Measurements from ENCODE around the gene SRSF10. TPM values are rescaled to one million over a fixed set of nuclear protein-coding genes. Genes with fewer than 3 reads are reported as not detected.

The SRSF10 gene
- total RNA-seq, 1 experiment from 2014 or later: 96.2 TPM

DNA sequence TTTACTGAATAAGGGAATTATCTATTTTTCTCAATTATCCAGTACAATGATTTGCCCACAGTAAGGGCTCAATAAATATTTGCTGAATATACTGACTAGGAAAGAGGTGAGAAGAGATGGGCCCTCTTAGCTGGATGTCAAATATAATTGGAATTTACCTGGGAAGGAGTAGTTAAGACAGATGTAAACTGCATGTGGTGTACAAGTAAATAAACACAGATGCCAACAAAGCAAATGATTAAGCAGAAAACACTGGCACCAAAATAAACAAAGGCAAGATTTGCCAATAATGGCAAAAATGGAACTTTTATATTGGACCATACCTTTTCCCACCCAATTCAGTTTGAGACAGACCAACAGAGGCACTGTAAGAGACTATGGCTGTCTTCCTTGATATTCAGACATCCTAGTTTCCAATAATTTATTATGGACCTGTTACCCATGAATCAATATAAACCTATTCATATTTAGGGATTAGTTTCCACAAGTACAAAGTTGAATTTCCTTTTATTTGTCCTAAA lies 13.1 kb downstream of the SRSF10 start:
- intact Hi-C loops (cut with micrococcal nuclease; ENCODE audit: unreplicated experiment): no loop called here
- Histone ChIP-seq H2AFZ (no peak overlapping the region), H3K9me3 (ENCODE audit: insufficient read depth, low read depth) (no peaks in the 10 kb centered on the region), H4K20me1 (ENCODE audit: insufficient read depth) (no peaks in the 10 kb centered on the region), H3K27ac (no peak overlapping the region), H3K27me3 (ENCODE audit: insufficient read depth, low read depth) (no peaks in the 10 kb centered on the region), H3K36me3 (ENCODE audit: low read depth) (peaks cover 21% of the 10 kb centered on the region; the same call in 1 of the 2 replicates), H3K4me3 (no peak overlapping the region), H3K79me2 (ENCODE audit: low read depth) (0 out of 2 replicates have a peak, but pooled peaks cover under 1% of the 10 kb centered on the region), H3K9me2 (ENCODE audit: insufficient read depth) (no peaks in the 10 kb centered on the region), H3F3A (ENCODE audit: insufficient read depth, low read depth) (peaks cover 37% of the 10 kb centered on the region), H3K4me2 (no peak overlapping the region), H3K4me1 (replicated peaks; ENCODE audit: insufficient read depth) (no peaks in the 10 kb centered on the region)
- DNase-seq: no peak
- POLR2A ChIA-PET (ENCODE audit: unreplicated experiment): no interaction called here
- CTCF ChIA-PET: interaction anchor here (0.6 kb wide), 1 partner anchor 470 kb away, joined by 10 read pairs; no protein-coding TSS in a partner anchor
- no TSS peak for BruUV-seq (replicated peaks)
- TF ChIP-seq, protein P1, sequence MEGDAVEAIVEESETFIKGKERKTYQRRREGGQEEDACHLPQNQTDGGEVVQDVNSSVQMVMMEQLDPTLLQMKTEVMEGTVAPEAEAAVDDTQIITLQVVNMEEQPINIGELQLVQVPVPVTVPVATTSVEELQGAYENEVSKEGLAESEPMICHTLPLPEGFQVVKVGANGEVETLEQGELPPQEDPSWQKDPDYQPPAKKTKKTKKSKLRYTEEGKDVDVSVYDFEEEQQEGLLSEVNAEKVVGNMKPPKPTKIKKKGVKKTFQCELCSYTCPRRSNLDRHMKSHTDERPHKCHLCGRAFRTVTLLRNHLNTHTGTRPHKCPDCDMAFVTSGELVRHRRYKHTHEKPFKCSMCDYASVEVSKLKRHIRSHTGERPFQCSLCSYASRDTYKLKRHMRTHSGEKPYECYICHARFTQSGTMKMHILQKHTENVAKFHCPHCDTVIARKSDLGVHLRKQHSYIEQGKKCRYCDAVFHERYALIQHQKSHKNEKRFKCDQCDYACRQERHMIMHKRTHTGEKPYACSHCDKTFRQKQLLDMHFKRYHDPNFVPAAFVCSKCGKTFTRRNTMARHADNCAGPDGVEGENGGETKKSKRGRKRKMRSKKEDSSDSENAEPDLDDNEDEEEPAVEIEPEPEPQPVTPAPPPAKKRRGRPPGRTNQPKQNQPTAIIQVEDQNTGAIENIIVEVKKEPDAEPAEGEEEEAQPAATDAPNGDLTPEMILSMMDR (conservative IDR thresholded peaks at IDR 0.05): no peak
- TF ChIP-seq EZH2 (IDR thresholded peaks at IDR 0.05; ENCODE audit: low read depth): no peak

DNA sequence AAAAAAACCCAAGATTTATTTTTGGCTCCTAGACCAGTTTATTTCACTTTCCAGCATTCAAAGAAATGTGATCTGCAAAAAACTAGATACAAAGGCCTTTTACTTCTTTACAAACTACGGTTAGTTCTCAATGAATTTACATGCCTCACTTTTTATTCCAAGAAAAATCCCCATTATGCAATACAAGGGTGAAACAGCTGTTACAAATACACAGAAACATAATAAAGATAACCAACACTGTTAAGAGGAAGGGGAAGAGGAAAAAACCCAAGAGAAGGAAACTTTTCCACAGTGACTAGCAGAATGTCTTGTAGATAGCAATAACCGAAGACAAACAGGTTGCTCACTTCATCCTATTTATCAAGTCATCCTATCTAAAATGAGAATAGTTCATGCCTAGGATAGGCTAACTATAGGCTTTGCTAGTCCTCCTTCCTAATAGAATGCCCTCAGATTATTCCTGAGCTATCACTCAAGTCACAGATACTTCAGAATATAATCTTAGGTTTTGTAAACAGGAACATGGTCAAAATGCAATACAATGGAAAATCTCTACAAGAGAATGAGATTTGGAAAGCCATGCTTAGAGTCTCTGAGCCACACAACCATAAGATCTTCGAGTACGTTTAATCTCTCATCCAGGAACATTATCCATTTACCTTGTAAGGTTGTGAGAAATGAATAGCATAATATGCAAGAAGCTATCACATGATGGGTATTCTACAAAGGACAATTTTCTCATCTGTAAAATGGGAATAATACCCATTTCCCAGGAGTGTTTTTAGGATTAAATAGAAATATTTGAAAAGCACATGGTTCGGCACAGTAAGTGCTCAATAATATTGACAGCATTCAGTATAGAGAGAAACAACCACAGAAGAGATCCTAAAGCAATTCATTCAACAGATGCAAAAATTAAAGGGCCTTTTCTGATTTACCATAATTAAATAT lies 15.1 kb downstream of the SRSF10 start:
- BruUV-seq (replicated peaks): no TSS peak
- H3K36me3 ChIP-seq (ENCODE audit: low read depth): peaks cover 26% of the 10 kb centered on the region; the same call in 1 of the 2 replicates
- peak overlapping the region; percentile 47 for H3K27ac ChIP-seq

DNA sequence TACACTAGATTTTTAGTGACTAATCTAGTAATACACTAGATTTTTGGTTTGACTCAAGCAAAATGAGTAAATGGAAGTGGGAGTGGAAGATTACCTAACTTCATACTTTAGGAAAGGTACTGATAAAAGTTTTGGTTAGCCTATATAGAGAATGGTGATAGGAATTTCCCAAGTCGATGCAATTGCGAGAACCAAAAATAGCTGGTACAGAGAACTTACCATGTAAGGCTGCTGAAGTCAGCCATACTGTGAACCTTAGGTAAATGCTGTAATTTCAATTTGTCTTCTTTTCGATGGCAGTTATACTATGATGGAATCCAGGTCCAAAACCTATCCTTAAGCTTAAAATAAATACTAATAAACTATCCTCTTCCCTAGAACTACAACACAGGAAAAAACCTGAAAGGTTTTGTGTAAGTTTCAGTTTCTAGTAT lies 15.9 kb downstream of the SRSF10 start:
- Histone ChIP-seq H3K4me3 (no peak overlapping the region), H3K79me2 (ENCODE audit: low read depth) (peaks cover 24% of the 10 kb centered on the region), H3K4me1 (replicated peaks; ENCODE audit: insufficient read depth) (peaks cover 9% of the 10 kb centered on the region; the same call in 1 of the 2 replicates), H3K27ac (peak overlapping the region; percentile 47), H2AFZ (no peak overlapping the region), H3F3A (ENCODE audit: insufficient read depth, low read depth) (peaks cover 48% of the 10 kb centered on the region), H3K4me2 (no peak overlapping the region), H3K9me3 (ENCODE audit: insufficient read depth, low read depth) (no peaks in the 10 kb centered on the region), H4K20me1 (ENCODE audit: insufficient read depth) (peaks cover 7% of the 10 kb centered on the region; the same call in 1 of the 2 replicates), H3K9me2 (ENCODE audit: insufficient read depth) (no peaks in the 10 kb centered on the region), H3K27me3 (ENCODE audit: insufficient read depth, low read depth) (no peaks in the 10 kb centered on the region), H3K36me3 (ENCODE audit: low read depth) (peaks cover 26% of the 10 kb centered on the region; the same call in 1 of the 2 replicates)
- no TSS peak for BruUV-seq (replicated peaks)
- intact Hi-C loops (cut with micrococcal nuclease; ENCODE audit: unreplicated experiment): no loop called here
- DNase-seq: no peak
- ChIA-PET POLR2A (ENCODE audit: unreplicated experiment) (interaction anchor here (0.7 kb wide), 2 partner anchors 17 to 492 kb away, joined by 3 to 4 read pairs; no protein-coding TSS in a partner anchor), CTCF (no interaction called here)
- TF ChIP-seq, protein P1 (conservative IDR thresholded peaks at IDR 0.05): no peak
- TF ChIP-seq EZH2 (IDR thresholded peaks at IDR 0.05; ENCODE audit: low read depth): no peak

More for the DNA sequence above, 15.1 kb downstream of the SRSF10 start:
- Histone ChIP-seq H3K9me3 (ENCODE audit: insufficient read depth, low read depth) (no peaks in the 10 kb centered on the region), H3K27me3 (ENCODE audit: insufficient read depth, low read depth) (no peaks in the 10 kb centered on the region), H3K9me2 (ENCODE audit: insufficient read depth) (no peaks in the 10 kb centered on the region), H4K20me1 (ENCODE audit: insufficient read depth) (peaks cover 7% of the 10 kb centered on the region; the same call in 1 of the 2 replicates), H3K4me1 (replicated peaks; ENCODE audit: insufficient read depth) (peaks cover 9% of the 10 kb centered on the region; the same call in 1 of the 2 replicates), H2AFZ (no peak overlapping the region), H3K4me3 (no peak overlapping the region), H3K4me2 (no peak overlapping the region), H3K79me2 (ENCODE audit: low read depth) (peaks cover 20% of the 10 kb centered on the region), H3F3A (ENCODE audit: insufficient read depth, low read depth) (peaks cover 46% of the 10 kb centered on the region)
- CTCF ChIA-PET: no interaction called here
- TF ChIP-seq EZH2 (IDR thresholded peaks at IDR 0.05; ENCODE audit: low read depth): no peak
- TF ChIP-seq, protein P1 (conservative IDR thresholded peaks at IDR 0.05): no peak
- DNase-seq: no peak
- intact Hi-C loops (cut with micrococcal nuclease; ENCODE audit: unreplicated experiment): no loop called here
- POLR2A ChIA-PET (ENCODE audit: unreplicated experiment): interaction anchor here (0.6 kb wide), 1 partner anchor 187 kb away, joined by 11 read pairs; the partner anchor contains the start of gene PITHD1
